HG03045 (cell line): ENCODE results near the gene OPRM1.
"Not testable (repeated sequence)": the region's sequence is repeated elsewhere in the genome, so short reads cannot be mapped to it uniquely, and the experiment has no call there.

Source experiments
- ATAC-seq: cut with Tn5 transposase; IDR thresholded peaks from one replicate; pipeline ENCODE4 v1.9.1; 2021; ENCODE audit warnings: mild to moderate bottlenecking, moderate library complexity; ENCODE audit not compliant: unreplicated experiment

The OPRM1 gene

GRCh38 chr6:154236646-154237301 lies 197.7 kb downstream of the OPRM1 start:
- no peak for ATAC-seq

- no peak for ATAC-seq
Measured at GRCh38 chr6:154238831-154239230, 199.8 kb downstream of the OPRM1 start.

GRCh38 chr6:154239392-154239791 lies 200.4 kb downstream of the OPRM1 start:
- ATAC-seq: no peak

GRCh38 chr6:154241061-154241460 lies 202.0 kb downstream of the OPRM1 start:
- ATAC-seq: not testable (repeated sequence)

DNA sequence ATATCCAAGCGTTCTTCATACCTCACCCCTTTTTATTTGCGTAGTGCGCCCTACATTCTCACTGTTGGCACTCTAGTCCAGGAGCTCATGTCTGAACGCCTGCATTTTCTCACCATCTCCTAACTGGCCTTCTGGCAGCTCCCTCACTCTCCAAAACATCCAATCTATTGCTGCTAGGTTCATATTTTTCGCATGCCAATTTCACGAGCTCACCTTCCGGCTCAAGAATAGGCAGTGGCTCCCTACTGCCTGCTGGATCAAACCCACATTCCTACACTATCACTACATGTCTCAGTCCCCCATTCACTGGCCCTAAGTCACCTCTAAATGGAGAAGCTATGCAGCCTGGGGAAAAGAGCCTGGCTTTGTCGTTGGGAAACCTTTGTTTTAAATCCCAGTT lies 202.5 kb downstream of the OPRM1 start:
- no peak for ATAC-seq

DNA sequence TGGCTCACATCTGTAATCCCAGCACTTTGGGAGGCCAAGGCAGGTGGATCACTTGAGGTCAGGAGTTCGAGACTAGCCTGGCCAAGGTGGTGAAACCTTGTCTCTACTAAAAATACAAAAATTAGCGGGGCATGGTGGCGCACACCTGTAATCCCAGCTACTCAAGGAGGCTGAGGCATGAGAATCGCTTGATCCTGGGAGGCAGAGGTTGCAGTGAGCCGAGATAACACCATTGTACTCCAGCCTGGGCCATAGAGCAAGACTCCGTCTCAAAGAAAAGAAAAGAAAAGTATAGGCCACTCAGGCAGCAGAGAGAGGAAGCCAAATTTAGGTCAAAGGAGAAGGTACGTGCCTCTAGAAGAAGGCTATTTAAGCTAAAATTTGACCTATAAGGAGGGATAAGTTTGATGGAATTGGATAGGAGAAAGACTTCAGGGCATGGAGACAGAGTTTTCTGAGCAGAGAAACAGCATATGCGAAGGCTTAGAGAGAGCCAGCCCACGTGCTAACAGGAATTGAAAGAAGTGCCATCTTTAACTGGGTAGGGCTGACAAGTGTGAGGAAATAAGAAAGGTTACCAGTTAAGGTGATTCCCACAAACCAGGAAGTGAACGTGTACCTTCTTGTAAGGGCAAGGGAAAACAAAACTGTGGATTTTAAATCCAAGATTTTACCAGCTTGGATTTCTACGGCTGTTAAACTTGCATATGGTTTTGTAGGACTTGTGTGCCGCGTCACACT lies 203.7 kb downstream of the OPRM1 start:
- ATAC-seq: no peak

DNA sequence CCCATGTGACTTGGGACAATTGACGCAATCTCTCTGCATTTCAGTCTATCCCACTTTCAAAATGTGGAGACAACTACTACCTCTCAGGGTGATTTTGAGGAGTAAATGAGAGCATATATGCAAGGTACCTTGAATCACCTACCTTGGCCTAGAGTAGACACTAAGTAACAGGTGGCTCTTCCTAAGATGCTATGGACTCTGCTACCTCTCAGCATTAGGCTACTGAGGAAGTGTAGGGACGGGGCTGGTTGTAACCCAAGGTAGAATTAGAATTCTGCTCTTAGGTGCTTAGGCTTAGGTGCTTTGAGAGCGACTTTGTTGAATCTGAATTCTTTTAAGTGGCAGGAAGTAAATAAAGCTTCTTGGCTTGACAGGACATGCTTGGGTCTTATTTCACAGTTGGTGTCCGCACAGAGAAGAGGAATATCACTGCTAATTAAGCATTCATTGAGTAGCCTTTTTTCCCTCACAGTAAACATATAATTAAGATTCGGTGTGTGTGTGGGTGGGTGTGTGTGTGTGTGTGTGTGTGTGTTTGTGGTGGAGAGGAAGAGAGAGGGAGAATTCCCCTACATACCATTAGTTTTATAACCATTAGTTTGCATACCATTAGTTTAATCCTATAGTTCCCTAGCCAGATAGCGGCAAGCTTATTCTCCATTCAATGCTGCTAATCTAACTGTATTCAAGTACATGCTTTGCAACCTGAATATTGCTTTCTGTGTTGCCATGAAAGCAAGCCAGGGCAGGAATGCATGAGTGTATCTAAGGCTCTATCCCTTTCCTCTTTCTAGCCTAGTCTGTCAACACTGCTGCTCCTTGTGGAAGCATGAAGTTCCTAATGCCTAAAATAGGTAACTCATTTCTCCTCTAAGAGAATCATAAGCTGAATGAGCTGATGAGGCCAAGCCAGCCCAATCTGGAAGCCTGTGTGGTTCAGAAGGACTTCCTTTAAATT lies 205.0 kb downstream of the OPRM1 start:
- no peak for ATAC-seq

GRCh38 chr6:154245506-154245905 lies 206.5 kb downstream of the OPRM1 start:
- no peak for ATAC-seq

DNA sequence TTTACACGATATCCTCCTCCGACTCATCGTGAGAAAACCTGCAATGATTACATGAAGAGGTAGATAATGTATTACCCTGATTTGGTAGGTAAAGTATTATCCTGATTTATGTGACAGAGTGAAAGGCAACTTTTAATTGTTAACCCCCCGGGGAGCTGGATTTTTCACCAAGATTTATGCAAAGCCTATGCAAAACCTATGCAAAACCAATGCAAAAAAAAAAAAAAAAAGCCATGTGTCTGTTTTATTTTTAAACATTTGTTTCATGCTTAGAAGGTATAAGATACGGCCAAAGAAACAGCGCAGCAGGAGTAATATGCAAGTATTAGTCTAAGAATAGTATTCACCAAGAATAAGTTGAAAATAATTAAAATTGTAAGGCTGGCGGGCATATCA lies 207.7 kb downstream of the OPRM1 start:
- no peak for ATAC-seq

GRCh38 chr6:154247119-154247861 lies 208.2 kb downstream of the OPRM1 start:
- peak; percentile 34 for ATAC-seq

DNA sequence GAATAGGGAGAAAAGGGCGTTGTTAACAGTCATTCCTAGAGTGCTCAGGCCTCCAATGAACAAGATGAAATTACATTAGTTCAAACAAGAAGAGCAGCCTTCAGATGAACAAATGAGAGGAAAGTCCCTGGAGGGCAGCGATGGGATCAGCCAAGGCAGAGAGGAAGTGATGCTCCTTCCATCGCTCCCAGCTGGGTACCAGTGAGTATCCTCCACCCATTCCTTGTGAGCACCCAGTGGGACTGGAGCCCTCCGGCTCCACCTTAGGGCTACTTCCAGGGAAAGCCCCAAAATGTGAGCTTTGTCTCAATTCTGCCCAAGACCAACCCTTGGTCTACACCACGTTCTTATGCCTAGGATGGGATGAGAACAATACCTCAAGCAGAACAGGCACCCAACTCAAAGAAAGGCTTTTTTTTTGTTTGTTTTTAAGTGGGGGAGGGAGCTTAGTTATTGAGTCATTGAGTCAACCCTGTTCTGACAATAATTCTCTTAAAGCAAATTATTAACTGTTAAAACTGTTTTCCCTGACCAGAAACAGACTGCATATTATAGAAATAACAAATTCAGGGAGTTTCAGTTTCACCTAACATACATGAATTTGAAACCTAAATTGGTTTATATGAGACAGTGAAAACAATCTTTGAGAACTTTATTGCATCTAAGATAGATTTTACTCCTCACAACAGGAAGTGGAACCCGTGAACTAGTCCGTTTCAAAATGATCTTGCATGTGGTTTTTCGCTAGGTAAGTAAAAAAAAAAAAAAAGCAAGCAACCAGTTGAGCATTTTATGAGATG lies 210.7 kb downstream of the OPRM1 start:
- ATAC-seq: peak; percentile 56

DNA sequence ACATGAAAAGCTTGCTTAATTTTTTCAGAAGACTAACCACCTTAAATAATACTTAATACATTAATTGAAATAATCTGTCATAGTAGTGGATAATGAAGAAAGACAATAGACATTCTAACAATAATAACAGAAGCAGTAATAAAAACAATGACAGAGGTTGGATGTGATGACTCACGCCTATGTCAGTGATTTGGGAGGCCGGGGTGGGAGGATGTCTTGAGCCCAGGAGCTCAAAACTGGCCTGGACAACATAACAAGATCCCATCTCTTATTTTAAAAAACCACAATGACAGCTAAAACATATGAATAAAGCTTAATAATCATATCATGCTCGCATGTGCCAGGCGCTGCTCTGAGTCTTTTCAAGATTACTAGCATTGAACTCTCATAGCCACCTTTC lies 212.1 kb downstream of the OPRM1 start:
- ATAC-seq: no peak

GRCh38 chr6:154252678-154253077 lies 213.6 kb downstream of the OPRM1 start:
- ATAC-seq: no peak

DNA sequence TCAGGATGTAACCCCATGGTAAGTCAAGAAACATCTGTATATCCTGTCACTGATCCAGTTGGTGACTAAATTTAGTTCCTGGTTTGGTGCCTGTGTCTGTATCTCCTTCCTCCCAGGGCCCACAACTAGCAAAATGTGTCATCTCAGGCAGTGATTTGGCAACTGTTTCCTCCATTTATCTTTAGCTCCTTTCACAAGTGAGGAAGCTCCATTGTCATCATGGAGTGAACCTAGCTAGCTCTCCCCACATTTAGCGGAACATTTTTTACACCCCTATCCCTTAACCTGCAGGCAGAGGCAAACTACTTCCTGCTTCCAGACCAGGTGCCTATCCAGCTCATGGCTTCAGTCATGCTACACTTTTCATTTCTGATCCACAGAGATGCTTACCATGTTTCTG lies 218.0 kb downstream of the OPRM1 start:
- ATAC-seq: no peak

- ATAC-seq: peak; percentile 71
Measured at GRCh38 chr6:154258064-154258757, 219.2 kb downstream of the OPRM1 start.

GRCh38 chr6:154261688-154262397 lies 222.8 kb downstream of the OPRM1 start:
- no peak for ATAC-seq

DNA sequence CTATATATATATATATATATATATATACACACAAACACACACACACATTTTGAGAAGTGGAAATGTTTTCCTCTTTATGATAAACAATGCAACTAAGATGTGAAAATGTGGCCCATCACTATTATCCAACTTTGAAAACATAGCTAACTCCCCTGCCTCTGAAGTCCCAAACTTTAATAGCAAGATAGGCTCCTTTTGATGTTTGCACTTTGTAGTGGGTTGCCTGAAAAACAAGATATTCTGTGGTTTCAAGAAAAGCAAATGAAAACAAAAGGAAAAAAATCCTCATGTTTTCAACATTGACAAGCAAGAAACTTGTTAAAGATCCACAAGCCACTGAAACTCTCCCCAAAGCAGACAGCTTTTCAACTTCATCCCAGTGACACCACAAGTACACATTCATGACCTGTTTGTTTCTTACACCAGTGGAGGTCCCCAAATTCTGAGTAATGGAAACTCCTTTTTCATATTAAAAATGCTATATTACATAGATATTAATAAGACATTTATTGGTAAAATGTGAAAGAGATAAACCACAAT lies 227.6 kb downstream of the OPRM1 start:
- ATAC-seq: no peak

DNA sequence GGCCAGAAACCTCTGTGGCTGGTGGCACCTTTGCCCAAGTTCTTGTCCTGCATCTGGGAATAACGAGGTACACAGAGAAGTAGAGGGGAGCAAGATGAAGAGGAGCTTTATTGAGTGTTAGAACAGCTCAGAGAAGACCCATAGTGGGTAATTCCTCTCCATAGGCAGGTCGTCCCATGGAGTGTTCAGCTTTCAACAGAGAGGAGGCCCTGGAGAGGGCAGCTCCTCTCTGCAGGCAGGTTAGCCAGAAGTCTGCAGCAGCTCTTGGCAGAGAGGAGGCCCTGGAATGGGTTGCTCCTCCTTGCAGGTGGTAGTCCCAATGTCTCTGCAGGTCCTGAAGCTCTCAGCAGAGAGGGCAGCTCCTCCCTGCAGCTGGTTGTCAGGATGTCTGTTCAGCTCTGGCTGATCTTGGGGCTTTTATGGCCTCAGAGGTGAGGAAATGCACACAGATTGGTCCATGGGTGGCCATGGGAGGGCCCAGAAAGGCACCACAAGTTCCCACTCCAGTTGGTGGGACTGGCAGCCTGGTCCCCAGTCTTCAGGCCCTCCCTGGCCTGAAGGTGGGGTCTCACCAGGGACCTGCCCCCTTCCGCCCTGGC lies 228.6 kb downstream of the OPRM1 start:
- no peak for ATAC-seq
